Body of pancreas (tissue), 4 donors: ENCODE results near the gene NSUN4. TPM values are rescaled to one million over a fixed set of nuclear protein-coding genes. Genes with fewer than 3 reads are reported as not detected.

Source experiments
- ATAC-seq: fragments of 150-250 bp; one replicate; pipeline ENCODE4 v1.9.1; 2016
- DNase-seq, 4 donors: peaks; one replicate each; pipeline ENCODE4 v3.0.0-alpha.2; 2019
- H3K27ac ChIP-seq, 4 donors: fragments of 200-600 bp; sonication (generic); 1 replicate in 3 of 4; 2 replicates in 1 of 4; pipeline versions ENCODE4 v1.5.1 to v1.6.1; 2016 to 2019; ENCODE audit warnings: mild to moderate bottlenecking in 1 of 4, mixed read lengths in 1 of 4, moderate library complexity in 1 of 4
- H3K27me3 ChIP-seq, 2 donors: fragments of 200-600 bp; sonication (generic); one replicate each; pipeline ENCODE4 v1.6.0; 2016; ENCODE audit warnings: mild to moderate bottlenecking in 1 of 2
- H3K36me3 ChIP-seq, 2 donors: fragments of 200-600 bp; sonication (generic); replicated peaks in 1 of 2; 2 replicates each; pipeline ENCODE4 v1.5.1; 2016; ENCODE audit warnings: low read depth in 2 of 2; ENCODE audit not compliant: insufficient read depth in 1 of 2
- H3K4me1 ChIP-seq: fragments of 200-600 bp; sonication (generic); one replicate; pipeline ENCODE4 v1.6.0; 2016
- H3K4me3 ChIP-seq, 2 donors: fragments of 200-600 bp; sonication (generic); 1 replicate in 1 of 2; 2 replicates in 1 of 2; pipeline ENCODE4 v1.5.1; 2016 to 2019
- H3K9me3 ChIP-seq, 3 donors: fragments of 200-600 bp; sonication (generic); 1 replicate in 2 of 3; 2 replicates in 1 of 3; pipeline ENCODE4 v1.5.1; 2016
- POLR2A ChIP-seq, 3 donors: fragments of 450-650 bp; IDR thresholded peaks; one replicate each; pipeline ENCODE4 v1.6.1; 2016; ENCODE audit warnings: antibody characterized with exemption in 3 of 3, mild to moderate bottlenecking in 2 of 3
- WGBS, 2 donors: methylation state at CpG; one replicate each; pipeline ENCODE4 v1.1.5; 2017; 5-methylcytosine and 5-hydroxymethylcytosine counted together
- intact Hi-C: fragments of 100-400 bp; cut with DNase I; formaldehyde crosslinking; loops from one replicate; pipeline ENCODE4 v1.15.1; 2023
- total RNA-seq, 2 donors: library from RNA; depleted of rRNA; stranded (reverse); fragments of >200 nt; gene quantifications; one replicate each; pipeline ENCODE4 v1.1.0, GENCODE V29; 2016
- TF ChIP-seq, protein P1 (sequence below), 7 experiments: fragments of 450-650 bp in 4 of 7; fragments of 200-600 bp in 3 of 7; sonication (generic) in 3 of 7; IDR thresholded peaks; one replicate each; pipeline ENCODE4 v1.5.1; 2016 to 2019; ENCODE audit warnings: antibody characterized with exemption in 7 of 7

Gene NSUN4
- total RNA-seq, 2 donors from 2014 or later = 15.6 to 26.0 TPM

DNA sequence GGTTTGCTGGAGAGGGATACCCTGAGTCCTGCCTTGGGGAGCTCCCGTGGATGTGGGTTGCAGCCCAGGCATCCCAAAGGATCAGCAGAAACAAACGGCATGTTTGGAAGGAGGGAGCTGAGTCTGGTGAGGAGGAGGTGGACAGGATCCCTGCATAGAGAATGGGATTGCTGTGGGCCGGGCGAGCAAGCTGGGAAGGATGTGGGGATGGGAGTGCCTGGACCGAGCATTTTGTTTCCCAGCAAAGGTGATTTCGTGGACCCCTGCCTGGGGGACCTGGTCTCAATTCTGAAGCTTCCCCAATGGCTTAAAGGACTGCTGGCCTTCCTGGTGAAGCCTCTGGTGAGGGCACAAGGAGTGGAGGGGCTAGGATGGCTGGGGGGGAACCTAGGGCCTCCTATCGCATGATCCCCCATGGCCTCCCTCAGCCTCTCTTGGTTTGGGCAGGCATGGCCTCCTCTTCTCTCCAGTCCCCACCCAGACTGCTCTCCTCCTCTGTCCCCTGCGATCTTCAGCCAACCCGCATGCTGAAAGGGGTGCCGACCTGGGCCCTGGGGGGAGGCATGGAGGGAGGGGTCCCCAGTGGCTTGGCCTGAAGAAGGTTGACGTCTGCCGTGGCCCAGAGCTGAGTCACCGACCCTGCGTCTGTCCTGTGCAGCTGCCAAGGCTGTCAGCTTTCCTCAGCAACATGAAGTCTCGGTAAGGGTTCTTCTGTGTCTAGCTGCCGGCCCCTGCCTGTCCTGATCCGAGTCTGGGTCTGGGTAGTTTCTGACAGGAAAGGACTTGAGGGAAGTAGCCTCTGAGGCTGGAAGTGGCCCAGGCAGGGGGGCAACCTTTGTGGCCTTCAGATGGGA is 69.8 kb downstream of the NSUN4 start:
- no peak for TF ChIP-seq POLR2A (IDR thresholded peaks at IDR 0.05)
- TF ChIP-seq, protein P1, sequence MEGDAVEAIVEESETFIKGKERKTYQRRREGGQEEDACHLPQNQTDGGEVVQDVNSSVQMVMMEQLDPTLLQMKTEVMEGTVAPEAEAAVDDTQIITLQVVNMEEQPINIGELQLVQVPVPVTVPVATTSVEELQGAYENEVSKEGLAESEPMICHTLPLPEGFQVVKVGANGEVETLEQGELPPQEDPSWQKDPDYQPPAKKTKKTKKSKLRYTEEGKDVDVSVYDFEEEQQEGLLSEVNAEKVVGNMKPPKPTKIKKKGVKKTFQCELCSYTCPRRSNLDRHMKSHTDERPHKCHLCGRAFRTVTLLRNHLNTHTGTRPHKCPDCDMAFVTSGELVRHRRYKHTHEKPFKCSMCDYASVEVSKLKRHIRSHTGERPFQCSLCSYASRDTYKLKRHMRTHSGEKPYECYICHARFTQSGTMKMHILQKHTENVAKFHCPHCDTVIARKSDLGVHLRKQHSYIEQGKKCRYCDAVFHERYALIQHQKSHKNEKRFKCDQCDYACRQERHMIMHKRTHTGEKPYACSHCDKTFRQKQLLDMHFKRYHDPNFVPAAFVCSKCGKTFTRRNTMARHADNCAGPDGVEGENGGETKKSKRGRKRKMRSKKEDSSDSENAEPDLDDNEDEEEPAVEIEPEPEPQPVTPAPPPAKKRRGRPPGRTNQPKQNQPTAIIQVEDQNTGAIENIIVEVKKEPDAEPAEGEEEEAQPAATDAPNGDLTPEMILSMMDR (IDR thresholded peaks at IDR 0.05) = no peak
- H3K4me3 ChIP-seq = no peak overlapping the region
- WGBS, 2 donors = 89% methylated on average over 10 to 17 of the region's 17 CpGs
- no peaks in the 10 kb centered on the region for H3K27me3 ChIP-seq
- no peaks in the 10 kb centered on the region for H3K9me3 ChIP-seq
- H3K36me3 ChIP-seq = peaks cover 0 to 8% of the 10 kb centered on the region in 2 donors
- H3K4me1 ChIP-seq = peaks cover 6% of the 10 kb centered on the region
- DNase-seq = no peak
- no peak for ATAC-seq
- H3K27ac ChIP-seq = no peak overlapping the region
- intact Hi-C loops = no loop called here

DNA sequence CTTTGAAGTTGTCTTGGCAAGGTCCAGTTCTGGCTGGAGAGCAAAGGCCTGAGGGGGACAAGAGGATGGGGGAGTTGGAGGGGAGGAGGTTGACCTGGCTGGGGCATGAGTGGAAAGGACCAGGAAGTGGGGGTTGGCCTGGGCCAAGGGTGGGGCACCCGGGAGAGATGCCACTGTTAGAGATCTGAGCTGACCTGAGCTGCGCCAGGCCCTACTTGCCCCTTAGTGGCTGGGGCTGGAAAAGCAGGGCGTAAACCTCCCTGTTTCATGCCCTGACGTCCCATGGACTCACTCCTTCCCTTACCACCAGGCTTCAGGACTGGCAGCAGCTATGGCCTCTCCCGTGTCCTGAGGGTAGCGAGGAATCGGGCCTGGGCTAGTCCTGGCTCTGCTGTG is 70.4 kb downstream of the NSUN4 start:
- 88 to 93% methylated on average over 5 to 7 of the region's 7 CpGs for WGBS, 2 donors

More for the DNA sequence above, 70.4 kb downstream of the NSUN4 start:
- H3K9me3 ChIP-seq = no peaks in the 10 kb centered on the region
- no peak overlapping the region for H3K4me3 ChIP-seq
- TF ChIP-seq POLR2A (IDR thresholded peaks at IDR 0.05) = no peak
- TF ChIP-seq, protein P1 (IDR thresholded peaks at IDR 0.05) = no peak
- intact Hi-C loops = no loop called here
- peaks cover 0 to 8% of the 10 kb centered on the region in 2 donors for H3K36me3 ChIP-seq
- peaks cover 5% of the 10 kb centered on the region for H3K4me1 ChIP-seq
- no peak for ATAC-seq
- H3K27ac ChIP-seq = no peak overlapping the region
- no peak for DNase-seq
- H3K27me3 ChIP-seq = no peaks in the 10 kb centered on the region

Other genes starting within 250 kb of the NSUN4 start
- gene PIK3R3, start 208.2 kb upstream of the NSUN4 start, total RNA-seq = 10 to 100 TPM in 1 of 2 donors, 1 to 10 TPM in 1; 6.2 to 12.9 TPM
- 1 to 10 TPM in 1 of 2 donors, under 1 TPM in 1; 0.66 to 5.2 TPM for gene TSPAN1, start 165.7 kb upstream of the NSUN4 start, total RNA-seq
- gene P3R3URF, start 164.3 kb upstream of the NSUN4 start, total RNA-seq = not detected
- gene POMGNT1, start 142.4 kb upstream of the NSUN4 start, total RNA-seq = 10 to 100 TPM; 31.9 to 36.3 TPM
- 1 to 10 TPM in 1 of 2 donors, not detected in 1; 1.6 TPM for gene LURAP1, start 137.5 kb upstream of the NSUN4 start, total RNA-seq
- gene RAD54L, start 93.0 kb upstream of the NSUN4 start, total RNA-seq = under 1 TPM in 1 of 2 donors, not detected in 1; under 0.01 TPM
- 10 to 100 TPM; 36.6 to 59.0 TPM for gene LRRC41, start 37.2 kb upstream of the NSUN4 start, total RNA-seq
- gene UQCRH, start 37.1 kb upstream of the NSUN4 start, total RNA-seq = 100 to 1,000 TPM in 1 of 2 donors, 10 to 100 TPM in 1; 92.4 to 195 TPM
- 10 to 100 TPM; 47.0 to 86.4 TPM for gene FAAH, start 53.5 kb downstream of the NSUN4 start, total RNA-seq
- gene DMBX1, start 149.0 kb downstream of the NSUN4 start, total RNA-seq = not detected
- not detected for gene KNCN, start 210.8 kb downstream of the NSUN4 start, total RNA-seq